Measurements from ENCODE around the gene GIGYF2.

Gene GIGYF2

DNA sequence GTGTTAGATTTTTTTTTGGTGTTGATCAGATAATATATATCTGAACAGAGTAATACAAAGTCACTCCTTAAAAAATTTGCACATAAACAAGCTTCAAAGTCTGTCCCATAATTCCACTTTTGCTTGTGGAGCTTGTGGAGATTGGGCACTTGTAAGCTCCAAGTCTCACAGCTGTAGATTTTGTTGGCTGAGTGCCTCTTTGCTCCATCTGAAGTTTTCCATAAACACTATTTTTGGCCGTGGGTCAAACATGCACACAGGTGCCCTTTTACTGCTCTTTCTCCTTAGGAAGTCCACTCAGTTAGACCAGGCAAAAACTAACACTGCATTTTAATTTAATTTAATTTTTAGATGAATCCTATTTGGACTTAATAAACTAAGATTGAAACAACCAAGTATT lies 82.8 kb downstream of the GIGYF2 start:
- TF ChIP-seq, protein P1, sequence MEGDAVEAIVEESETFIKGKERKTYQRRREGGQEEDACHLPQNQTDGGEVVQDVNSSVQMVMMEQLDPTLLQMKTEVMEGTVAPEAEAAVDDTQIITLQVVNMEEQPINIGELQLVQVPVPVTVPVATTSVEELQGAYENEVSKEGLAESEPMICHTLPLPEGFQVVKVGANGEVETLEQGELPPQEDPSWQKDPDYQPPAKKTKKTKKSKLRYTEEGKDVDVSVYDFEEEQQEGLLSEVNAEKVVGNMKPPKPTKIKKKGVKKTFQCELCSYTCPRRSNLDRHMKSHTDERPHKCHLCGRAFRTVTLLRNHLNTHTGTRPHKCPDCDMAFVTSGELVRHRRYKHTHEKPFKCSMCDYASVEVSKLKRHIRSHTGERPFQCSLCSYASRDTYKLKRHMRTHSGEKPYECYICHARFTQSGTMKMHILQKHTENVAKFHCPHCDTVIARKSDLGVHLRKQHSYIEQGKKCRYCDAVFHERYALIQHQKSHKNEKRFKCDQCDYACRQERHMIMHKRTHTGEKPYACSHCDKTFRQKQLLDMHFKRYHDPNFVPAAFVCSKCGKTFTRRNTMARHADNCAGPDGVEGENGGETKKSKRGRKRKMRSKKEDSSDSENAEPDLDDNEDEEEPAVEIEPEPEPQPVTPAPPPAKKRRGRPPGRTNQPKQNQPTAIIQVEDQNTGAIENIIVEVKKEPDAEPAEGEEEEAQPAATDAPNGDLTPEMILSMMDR (IDR thresholded peaks at IDR 0.05; ENCODE audit: low read depth, low read length, missing control alignments) = no peak
- in situ Hi-C loops (cut with HindIII; ENCODE audit: low sequenced_read_pairs) = no loop called here
- no peak overlapping the region for H3K4me3 ChIP-seq (ENCODE audit: low read depth, low read length)
- DNase-seq (ENCODE audit: low read depth) = peak; percentile 28

DNA sequence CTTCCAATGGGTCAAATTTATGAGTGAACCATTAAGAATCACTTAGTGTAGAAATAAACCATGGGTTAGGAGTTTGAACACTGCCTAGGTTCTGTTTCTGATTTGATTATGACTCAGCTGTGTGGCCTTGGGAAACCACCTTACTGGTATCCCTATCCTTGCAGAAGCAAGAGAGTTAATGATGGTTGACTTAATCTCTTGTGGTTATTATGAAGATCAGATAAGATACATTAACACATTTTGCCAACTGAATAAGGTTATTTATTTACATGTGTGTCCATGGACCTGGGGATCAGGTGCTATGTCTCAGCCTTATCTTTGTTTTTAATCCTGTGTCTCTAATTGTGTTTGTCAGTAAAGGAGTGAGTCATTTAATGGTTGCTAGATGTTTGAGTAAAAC lies 84.6 kb downstream of the GIGYF2 start:
- in situ Hi-C loops (cut with HindIII; ENCODE audit: low sequenced_read_pairs) = no loop called here
- H3K4me3 ChIP-seq (ENCODE audit: low read depth, low read length) = no peak overlapping the region
- TF ChIP-seq, protein P1 (IDR thresholded peaks at IDR 0.05; ENCODE audit: low read depth, low read length, missing control alignments) = no peak
- DNase-seq (ENCODE audit: low read depth) = peak; percentile 57

DNA sequence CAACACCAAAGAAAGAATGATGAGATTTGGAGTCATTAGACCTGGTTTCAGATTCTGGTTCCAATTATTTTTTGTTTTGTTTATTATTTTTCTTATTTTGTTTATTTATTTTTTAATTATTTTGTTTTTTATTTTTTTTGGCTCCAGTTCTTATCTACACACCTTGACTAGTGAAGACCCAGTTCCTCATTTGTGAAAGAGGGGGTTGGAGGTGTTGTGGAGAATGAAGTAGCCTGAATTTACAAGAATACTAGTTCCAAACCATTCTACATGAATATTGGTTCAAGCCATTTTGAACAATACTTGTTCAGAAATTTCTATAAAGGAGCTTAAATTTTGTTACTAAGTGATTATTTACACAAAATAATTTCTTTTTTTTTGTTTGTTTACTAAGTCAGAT lies 86.1 kb downstream of the GIGYF2 start:
- TF ChIP-seq, protein P1 (IDR thresholded peaks at IDR 0.05; ENCODE audit: low read depth, low read length, missing control alignments) = no peak
- in situ Hi-C loops (cut with HindIII; ENCODE audit: low sequenced_read_pairs) = no loop called here
- H3K4me3 ChIP-seq (ENCODE audit: low read depth, low read length) = no peak overlapping the region

DNA sequence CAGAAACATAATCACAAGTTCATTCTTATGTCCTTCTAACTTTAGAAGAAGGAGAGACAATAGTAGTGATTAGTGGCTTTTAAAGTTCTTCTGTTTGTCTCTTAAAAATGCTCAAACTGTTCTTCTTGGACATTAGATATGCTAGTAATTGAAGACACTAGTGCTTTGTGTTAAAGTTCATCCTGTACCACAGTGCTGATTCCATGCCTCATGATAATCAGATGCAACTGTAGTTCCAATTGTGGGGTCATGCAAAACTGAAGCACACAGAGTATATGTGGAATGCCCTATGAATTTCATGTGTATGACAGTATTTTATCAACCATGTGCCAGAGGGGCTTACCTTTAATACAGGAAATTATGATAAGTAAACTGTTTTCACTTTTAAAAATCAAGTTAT lies 90.7 kb downstream of the GIGYF2 start:
- in situ Hi-C loops (cut with HindIII; ENCODE audit: low sequenced_read_pairs) = loop anchor here (5.0 kb wide), 1 partner anchor 84 kb away; the partner anchor contains the start of gene SNORC
- no peak for DNase-seq (ENCODE audit: low read depth)
- no peak overlapping the region for H3K4me3 ChIP-seq (ENCODE audit: low read depth, low read length)
- TF ChIP-seq, protein P1 (IDR thresholded peaks at IDR 0.05; ENCODE audit: low read depth, low read length, missing control alignments) = no peak

More for the DNA sequence above, 86.1 kb downstream of the GIGYF2 start:
- DNase-seq (ENCODE audit: low read depth) = no peak

DNA sequence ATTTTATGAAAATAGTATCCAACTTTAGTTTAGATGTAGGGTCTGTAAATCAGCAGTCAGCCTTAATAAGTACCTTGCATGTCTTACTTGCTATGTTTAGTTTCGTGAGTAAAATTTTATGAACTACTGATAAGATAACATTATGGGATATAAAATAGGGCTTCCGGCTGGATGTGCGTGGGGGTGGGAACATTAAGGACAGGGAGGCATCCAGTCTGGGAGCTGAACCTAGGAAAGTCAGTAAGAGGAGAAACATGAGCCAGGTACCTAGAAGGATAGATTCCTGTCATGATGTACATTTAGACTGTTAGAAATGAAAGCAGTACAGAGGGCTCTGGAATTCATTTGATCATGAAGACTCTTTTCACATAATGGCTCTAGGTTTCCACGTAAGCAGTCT lies 92.0 kb downstream of the GIGYF2 start:
- DNase-seq (ENCODE audit: low read depth) = no peak
- TF ChIP-seq, protein P1 (IDR thresholded peaks at IDR 0.05; ENCODE audit: low read depth, low read length, missing control alignments) = no peak
- no peak overlapping the region for H3K4me3 ChIP-seq (ENCODE audit: low read depth, low read length)
- in situ Hi-C loops (cut with HindIII; ENCODE audit: low sequenced_read_pairs) = loop anchor here (5.0 kb wide), 1 partner anchor 83 kb away; the partner anchor contains the start of gene SNORC

DNA sequence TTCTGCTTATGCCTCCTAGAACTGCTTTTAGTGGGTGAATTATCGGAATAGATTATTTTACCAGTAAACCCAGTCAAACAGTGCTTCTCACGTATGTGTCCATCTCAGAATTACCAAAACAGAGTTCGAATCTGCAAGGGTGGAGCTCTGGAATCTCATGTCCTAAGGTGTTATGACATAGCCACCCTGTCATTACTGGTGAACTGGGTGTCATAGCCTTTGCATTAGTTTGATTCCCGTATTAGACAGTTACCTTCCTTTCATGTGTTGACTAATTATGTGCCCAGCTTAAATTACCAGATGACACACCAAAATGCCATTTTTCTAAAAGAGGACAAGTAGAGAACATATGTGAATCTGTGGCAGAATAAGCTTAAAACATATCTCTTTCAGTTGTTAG lies 94.4 kb downstream of the GIGYF2 start:
- in situ Hi-C loops (cut with HindIII; ENCODE audit: low sequenced_read_pairs) = no loop called here
- H3K4me3 ChIP-seq (ENCODE audit: low read depth, low read length) = no peak overlapping the region
- TF ChIP-seq, protein P1 (IDR thresholded peaks at IDR 0.05; ENCODE audit: low read depth, low read length, missing control alignments) = no peak
- no peak for DNase-seq (ENCODE audit: low read depth)

DNA sequence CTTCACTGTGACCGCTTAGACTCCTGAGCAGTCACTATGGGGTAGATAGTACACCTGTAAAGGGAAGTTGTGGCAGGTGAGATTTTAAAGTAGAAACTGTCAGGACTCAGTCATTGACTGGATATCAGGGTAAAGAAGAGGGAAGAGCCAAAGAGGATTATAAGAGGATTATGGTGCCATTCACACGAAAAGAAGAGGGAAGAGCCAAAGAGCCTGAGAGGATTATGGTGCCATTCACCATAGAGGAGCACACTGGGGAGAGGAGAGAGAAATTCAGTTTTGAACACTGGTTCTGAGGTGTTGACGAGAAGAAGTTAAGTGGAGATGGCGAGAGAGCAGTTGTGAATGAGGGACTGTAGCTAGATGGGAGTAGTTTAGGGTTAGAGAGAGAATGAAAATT lies 96.1 kb downstream of the GIGYF2 start:
- in situ Hi-C loops (cut with HindIII; ENCODE audit: low sequenced_read_pairs) = no loop called here
- no peak for DNase-seq (ENCODE audit: low read depth)
- TF ChIP-seq, protein P1 (IDR thresholded peaks at IDR 0.05; ENCODE audit: low read depth, low read length, missing control alignments) = no peak
- H3K4me3 ChIP-seq (ENCODE audit: low read depth, low read length) = no peak overlapping the region
